Measurements from ENCODE around the gene TRHDE.
"Not testable (repeated sequence)": the region's sequence is repeated elsewhere in the genome, so short reads cannot be mapped to it uniquely, and the experiment has no call there.

DNA sequence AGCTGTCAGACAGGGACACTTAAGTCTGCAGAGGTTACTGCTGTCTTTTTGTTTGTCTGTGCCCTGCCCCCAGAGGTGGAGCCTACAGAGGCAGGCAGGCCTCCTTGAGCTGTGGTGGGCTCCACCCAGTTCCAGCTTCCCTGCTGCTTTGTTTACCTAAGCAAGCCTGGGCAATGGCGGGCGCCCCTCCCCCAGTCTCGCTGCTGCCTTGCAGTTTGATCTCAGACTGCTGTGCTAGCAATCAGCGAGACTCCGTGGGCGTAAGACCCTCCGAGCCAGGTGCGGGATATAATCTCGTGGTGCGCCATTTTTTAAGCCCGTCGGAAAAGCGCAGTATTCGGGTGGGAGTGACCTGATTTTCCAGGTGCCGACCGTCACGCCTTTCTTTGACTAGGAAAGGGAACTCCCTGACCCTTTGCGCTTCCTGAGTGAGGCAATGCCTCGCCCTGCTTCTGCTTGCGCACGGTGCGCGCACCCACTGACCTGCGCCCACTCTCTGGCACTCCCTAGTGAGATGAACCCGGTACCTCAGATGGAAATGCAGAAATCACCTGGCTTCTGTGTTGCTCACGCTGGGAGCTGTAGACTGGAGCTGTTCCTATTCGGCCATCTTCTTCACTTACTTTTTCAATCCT lies 248.0 kb downstream of the TRHDE start:
- TF ChIP-seq, protein P1, sequence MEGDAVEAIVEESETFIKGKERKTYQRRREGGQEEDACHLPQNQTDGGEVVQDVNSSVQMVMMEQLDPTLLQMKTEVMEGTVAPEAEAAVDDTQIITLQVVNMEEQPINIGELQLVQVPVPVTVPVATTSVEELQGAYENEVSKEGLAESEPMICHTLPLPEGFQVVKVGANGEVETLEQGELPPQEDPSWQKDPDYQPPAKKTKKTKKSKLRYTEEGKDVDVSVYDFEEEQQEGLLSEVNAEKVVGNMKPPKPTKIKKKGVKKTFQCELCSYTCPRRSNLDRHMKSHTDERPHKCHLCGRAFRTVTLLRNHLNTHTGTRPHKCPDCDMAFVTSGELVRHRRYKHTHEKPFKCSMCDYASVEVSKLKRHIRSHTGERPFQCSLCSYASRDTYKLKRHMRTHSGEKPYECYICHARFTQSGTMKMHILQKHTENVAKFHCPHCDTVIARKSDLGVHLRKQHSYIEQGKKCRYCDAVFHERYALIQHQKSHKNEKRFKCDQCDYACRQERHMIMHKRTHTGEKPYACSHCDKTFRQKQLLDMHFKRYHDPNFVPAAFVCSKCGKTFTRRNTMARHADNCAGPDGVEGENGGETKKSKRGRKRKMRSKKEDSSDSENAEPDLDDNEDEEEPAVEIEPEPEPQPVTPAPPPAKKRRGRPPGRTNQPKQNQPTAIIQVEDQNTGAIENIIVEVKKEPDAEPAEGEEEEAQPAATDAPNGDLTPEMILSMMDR (IDR thresholded peaks at IDR 0.05) = not testable (repeated sequence)
- TF ChIP-seq POLR2A (IDR thresholded peaks at IDR 0.05) = not testable (repeated sequence)

Data from lower leg skin (tissue), 3 donors.